NOMO-1 (cell line): ENCODE data around the gene PPFIBP1.
"Not testable (repeated sequence)": the region's sequence is repeated elsewhere in the genome, so short reads cannot be mapped to it uniquely, and the experiment has no call there.

Experiments
- DNase-seq, 2 experiments: peaks; one replicate each; lab custom pipeline; 2025; ENCODE audit not compliant: unreplicated experiment in 2 of 2; lab: John Stamatoyannopoulos, UW

The PPFIBP1 gene

DNA sequence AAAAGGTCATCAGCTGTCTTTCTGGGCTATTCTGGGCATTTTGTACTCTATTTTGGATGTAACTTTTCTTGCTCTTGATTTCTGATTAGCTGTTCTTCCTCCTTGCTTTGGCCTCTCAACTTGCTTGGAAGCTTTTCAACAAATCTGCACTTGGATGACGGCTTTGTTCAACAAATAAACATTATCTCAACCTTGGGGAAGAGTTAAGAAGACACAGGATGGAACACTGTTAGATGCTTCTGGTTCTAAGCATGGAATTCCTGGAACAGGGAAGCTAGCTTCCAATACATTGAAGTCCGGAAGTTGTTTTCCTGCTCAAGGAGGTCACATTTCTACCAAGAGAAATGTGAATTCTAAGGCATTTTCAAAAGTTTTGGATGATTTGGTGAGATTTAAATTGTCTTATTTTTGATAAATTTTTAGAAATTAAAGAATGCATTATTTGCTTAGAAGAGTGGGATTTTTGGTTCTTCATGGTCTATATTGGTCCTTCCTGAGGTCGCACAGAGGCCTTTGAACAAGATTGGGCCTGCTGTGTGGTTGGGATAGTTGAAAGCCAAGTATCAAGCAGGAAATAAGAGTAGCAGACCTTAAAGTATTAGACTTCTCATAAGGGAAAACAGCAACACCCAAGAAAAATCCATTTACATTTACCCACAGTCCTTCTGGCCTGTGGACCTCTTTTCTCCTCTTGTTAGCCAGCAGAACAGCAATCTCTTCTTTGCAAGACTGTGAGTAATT lies 59.2 kb downstream of the PPFIBP1 start:
- DNase-seq, result no peak

DNA sequence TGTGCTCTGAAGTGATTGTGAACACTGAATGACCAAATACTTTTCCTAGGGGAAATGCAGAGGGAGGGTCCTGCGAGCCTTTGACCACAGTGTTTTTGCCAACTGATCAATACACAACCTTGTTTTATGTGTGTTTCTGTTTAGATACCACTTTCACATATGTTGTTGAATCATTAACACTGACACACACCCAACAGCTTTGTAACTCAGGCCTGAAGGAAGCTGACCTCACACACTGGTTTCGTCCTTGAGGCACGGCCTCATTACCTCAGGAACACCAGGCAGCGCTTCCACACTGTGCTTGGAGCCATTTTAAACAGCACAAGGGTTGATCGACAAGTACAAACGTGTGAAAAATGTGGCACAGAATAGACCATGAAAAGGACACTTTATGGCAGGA lies 60.0 kb downstream of the PPFIBP1 start:
- DNase-seq, result no peak

DNA sequence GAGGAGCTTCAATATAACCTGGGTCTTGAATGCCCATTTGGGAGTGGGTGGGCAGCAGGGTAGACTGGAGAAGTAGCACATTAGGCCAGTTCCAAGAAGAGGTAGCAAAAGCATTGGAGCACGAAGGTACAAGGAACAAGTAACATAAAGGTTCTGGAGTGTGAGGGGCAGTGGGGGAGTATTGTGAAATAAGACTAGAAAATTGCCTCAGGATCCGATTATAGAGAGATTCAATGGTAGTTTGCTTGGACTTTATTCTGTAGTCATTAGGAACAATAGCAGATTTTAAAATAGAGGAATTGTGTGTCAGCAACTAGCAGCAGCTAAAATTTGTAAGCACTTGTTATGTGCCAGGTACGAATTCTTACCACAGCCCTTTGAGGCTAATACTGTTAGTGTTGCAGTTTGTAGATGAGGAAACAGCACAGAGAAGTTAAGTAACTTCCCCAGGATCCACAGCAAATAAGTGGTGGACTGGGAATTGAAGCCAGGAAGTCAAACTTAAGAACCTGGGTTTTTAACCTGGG lies 61.8 kb downstream of the PPFIBP1 start:
- peak; percentile 7 to 22 for DNase-seq

DNA sequence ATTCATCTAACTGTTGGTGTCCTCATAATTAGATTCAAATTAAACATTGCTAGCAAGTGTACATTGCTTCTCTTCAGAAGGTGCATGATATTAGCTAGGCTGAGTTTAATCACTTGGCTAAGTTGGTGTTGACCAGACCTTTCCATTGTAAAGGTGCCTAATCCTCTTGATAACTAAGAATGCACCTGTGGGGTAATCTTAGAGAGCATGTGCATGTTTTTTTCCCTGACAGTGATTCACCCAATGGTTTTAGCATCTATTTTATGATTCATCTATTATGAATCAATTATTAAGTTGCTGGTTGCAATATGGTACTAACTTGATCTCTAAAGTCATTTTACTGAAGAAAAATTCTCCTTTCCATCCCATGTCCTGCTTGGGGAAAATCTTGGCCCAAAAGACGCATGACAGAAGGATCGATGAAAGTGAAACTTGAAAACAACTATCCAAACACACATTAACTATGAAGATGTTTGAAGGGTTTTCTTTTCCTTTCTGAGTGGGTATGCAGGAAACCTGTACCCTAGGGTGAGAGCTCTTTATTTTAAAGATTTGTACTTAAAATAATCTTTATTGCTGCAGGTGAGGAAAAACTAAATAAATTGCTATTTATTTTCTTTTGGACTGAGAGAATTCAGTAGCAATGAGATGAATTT lies 64.2 kb downstream of the PPFIBP1 start:
- not testable (repeated sequence) for DNase-seq

DNA sequence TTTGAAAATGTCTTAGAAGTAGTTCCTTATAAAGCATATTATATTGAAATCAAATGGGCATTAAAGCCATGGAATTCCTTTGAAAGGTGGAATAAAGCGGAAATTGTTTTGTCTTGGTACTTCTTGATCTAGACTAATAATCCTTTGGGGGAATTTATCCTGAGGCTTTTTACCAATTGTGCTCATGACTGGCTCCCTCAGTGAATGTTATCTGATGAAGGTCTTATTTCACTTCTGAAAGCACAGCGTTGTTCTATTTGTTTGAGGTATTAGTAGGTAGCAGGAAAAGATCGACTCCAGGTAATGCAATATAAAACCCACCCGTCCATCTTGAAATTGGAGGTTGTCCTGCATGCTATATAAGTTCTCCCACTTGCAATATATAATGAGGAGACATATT lies 64.8 kb downstream of the PPFIBP1 start:
- no peak for DNase-seq

DNA sequence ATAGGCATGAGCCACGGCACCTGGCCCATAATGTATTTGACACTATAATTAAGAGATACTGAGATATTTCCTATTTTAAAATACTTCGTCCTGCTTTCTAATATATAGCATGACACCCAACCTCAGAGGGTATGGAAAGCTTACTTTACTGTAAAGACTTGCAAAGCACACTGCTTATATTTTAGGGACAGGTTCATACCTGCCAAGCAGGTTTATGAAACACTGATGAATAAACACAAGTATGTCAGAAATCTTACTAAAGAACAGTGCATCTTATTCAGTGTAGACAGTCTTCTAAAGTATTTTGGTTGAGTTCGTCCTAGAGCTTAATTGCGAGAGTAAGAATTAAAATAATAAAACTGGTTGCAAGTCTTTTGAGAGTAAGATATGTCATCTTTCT lies 65.4 kb downstream of the PPFIBP1 start:
- DNase-seq, result no peak

DNA sequence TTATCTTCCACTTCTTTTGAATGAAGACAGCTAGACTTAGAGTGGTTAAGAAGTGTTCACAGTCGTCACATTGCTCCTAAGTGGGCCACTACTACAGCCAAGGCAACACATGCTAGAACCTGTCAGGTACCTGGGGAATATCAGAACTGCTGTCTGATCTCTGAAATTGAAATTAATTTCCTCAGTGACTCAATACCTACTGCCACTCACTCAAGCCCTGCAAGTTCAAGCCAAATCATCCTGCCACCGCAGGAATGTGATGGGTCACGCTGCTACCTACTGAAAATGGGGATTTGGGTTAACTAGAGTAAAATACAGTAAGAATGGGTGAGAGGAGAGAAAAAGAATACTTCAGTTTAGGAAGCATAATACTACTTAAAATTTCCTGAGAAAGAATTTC lies 67.7 kb downstream of the PPFIBP1 start:
- not testable (repeated sequence) for DNase-seq

DNA sequence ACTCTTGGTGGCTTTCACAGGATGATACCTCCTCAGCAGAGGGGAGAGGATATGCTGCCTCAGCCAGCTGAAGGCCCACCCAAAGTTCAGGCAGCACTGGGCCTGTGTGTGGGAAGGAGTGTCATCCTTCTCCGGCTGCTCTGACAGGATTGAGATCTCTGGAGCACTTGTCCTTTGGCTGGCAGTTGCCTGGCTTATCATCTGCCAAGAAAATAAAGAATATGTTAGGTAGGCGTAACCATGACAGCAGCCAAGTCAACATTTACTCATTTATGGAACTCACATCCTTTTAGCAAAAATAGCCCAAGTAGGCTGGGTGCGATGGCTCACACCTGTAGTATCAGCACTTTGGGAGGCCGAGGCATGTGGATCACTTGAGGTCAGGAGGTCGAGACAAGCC lies 68.5 kb downstream of the PPFIBP1 start:
- no peak for DNase-seq

DNA sequence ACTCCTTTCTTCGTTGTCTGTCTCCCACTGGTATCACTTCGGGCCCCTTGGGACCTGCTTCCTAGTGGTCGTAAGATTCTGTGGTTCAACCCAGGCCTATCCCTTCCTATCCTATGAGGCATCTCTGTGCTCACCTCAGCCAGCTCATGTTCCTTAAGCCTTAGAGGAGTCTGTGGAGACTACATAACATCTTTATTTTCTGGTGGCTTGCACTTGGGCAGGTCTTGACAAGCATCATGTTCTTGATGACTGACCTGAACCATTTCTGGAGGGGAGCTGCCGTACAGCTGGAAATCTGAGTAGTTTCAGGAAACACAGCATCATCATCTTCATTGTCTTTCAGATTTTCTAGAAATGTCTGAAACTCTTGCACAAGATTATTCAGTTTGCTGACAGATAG lies 69.3 kb downstream of the PPFIBP1 start:
- DNase-seq, result no peak

DNA sequence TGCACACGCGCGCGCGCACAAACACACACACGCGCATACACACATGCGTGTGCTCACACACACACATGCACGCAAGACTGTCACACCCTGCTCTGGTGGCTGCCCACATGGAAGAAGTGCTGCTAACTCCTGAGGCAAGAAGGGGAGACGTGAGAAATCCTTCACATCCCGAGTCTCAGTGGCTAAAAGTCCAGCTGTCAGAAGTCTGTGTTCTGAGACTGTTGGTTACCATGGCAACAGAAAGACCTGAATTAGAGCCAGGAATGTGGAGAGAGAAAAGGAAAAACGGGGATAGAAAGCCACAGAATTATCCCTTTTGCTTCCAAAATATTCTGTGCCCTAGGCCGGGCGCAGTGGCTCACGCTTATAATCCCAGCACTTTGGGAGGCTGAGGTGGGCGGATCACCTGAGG lies 71.2 kb downstream of the PPFIBP1 start:
- DNase-seq, result no peak

DNA sequence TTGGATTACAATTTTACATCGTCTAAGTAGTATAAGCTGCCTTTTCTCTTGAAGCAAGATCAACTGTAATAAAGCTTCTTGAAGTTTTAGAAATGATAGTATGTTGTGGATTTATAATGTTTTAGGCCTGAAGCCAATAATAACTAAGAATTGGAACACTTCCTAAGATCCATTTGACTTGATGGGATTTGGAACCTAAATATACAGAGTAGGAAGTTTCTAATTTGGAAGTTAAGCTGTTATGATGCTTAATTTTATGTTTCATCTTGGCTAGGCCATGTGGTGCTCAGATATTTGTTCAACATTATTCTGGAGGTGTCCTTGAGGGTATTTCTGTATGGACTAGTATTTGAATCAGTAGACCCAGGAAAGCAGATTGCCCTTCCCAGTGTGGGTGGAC lies 74.9 kb downstream of the PPFIBP1 start:
- DNase-seq, result not testable (repeated sequence)

DNA sequence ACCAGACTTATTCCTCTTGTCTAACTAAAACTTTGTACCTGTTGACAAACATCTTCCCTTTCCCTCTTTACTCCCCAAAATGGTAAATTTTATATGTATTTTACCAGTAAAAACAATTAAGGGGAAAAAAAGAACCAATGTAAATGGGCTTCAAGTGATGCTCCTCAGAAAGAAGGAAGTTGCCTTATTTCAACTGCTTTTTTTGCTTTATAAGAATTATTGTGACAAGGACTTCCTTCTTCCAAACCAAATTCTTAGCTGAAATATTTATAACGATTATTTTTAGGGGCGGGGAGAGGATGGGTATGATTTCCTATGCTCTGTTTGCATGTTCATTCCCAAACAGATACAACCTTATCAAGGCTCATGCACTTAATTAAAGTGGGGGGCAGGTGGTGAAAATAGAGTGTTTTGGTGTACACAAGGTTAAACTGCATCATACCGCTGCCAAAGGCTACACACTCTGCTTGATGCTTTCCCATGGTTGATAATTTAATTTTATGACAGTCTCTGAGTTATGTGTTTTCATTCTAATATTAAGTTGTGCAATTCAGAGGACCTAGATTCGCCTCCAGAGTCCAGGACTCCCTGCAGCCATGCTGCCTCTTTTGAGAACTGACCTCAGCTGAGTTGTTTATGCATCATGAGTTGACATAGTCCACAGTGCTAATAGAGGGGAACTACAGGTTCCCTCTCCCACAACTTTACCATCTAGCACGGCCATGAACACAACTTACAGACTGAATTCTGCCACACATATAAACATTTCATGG lies 77.2 kb downstream of the PPFIBP1 start:
- peak; percentile 15 to 84 for DNase-seq

DNA sequence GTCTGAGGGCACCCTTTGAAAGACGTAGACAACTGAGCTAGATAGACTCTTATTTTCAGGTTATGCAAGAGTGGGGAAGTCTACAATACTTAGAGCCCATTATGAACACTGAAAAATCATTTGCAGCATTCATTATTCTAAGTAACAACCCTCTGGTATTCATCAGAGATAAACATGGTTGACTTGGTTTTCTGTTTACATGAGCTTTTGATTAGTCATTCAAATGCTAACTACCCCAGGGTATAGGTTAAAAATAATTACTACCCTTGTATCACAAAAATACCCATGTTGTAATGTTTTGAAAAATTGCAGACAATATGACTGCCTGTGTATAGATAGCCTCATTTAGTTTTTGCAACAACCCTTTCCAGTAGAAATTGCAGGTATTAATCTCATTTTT lies 78.5 kb downstream of the PPFIBP1 start:
- peak in 1 of 2 experiments; percentile 24 for DNase-seq

DNA sequence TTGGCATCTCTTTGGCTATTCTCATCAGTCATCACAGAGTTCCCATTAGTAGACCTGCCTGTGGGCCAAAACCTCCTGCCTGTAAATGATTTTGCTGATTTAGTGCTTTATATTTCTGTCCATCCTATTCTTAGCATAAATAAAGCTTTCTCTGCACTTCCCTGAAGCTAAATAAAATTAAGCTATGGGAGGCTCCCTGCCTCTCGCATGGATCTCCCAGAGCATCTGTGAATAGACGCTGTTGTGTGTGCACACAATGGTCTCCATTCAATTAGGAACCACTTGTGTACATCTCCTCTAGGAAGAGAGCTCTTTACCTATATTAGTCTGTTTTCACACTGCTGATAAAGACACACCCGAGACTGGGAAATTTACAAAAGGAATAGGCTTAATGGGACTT lies 80.4 kb downstream of the PPFIBP1 start:
- no peak for DNase-seq

DNA sequence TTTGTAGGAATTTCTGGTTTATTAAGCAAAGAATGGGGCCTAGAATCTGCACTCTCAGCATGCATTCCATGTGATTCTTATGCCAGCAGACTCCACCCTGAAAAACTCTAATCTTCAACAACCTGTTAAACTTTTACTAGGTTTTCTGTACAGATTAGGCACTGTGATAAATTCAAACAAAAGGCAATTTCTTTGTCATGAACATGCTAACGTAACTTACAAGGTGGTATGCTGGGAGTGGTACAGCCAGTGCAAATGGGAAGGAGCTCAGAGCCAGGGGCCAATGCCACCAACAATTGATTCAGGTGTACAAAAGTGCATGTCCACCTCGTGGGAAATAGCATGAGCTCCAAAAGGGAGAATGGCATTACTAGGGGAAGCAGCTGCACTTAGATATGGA lies 83.0 kb downstream of the PPFIBP1 start:
- DNase-seq, result no peak

DNA sequence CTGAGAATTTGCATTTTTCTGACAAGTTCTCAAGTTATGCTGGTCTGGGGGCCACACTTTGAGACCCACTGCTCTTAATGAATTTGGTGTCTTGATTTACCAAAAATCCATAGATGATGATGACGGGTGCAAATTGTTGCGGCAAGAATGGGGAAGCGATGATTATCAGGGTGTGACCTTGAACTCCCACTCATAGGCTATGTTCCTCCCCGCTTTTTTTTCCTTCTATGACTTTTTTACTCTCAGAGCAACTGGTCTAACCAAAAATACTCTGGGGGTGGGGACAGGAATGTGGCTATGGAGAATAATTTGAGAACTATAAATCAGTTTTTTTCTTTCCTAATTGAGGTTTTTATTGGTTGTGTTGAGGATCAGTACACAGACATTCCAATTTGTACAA lies 83.6 kb downstream of the PPFIBP1 start:
- DNase-seq, result peak; percentile 11 to 22

DNA sequence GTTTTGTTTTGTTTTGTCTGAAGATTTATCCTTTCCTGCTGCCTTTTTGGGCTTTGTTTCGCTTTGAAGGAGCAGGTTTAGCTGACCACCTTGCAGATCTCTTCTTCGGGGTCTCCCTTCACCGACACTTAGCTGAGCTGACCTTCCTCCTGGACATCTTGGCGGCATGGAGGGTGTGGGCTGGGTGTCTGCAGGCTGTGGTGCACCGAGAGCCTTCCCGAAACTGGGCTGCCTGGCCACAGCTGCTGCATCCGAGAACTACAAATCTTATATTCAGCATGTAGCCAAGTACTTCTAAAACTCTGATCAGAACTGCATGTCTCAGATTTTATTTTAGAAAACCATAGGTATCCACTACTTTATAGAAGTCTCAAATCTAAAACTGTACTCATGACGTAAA lies 84.9 kb downstream of the PPFIBP1 start:
- DNase-seq, result no peak

DNA sequence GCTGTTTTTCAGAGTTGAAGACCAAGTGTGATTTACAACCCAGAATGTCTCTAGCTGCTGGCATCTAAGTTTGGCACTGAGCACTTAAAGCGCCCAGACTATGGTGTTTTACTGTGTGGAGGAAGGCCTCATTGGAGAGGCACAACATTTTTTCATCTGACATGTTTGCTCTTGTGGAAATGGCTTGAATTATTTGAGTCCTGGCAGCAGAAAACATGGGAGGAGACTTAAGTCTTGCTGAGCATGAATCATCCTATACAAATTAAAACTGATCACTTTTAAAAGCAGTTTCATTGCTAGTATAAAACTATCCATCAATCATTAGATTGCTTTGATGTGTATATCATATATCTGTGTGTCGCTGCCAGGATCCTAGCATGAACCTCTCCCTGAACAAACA lies 86.4 kb downstream of the PPFIBP1 start:
- DNase-seq, result no peak

DNA sequence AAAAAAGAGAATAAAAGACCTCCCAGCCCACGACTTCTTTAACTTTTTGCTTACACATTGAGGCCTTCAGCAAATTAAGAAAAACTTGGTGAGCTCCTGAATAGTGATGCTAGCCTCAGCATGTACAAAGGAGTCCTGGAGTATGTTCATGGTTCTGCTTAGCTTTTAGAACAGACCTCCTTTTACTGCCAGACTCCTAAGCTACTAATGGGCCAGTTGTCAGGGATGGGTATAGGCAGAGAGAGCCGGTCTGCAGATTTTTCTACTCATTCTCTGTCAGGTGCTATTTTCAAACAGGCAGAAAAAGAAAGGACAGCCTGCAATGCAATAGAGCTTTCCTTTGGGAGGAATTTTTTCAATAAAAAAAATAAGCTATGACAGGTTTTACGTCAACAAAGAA lies 90.4 kb downstream of the PPFIBP1 start:
- no peak for DNase-seq

DNA sequence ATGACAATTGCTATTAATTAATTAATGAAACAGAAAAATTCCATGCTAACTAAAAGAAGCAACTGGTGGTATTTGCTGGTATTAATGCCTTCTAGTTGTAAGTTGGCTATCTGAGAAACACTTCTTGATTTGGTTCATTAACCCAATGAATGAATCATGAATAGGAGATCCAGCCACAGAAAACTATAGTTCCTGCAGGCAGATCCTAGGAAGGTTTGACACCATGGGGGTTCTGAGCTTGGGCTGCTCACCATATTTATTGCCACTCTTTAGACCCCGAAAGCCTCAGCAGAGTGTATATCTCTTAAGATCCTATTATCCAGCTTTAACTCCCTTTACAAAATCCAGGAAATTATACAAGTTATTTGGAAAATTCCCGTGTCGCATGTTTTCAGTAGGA lies 90.9 kb downstream of the PPFIBP1 start:
- no peak for DNase-seq

DNA sequence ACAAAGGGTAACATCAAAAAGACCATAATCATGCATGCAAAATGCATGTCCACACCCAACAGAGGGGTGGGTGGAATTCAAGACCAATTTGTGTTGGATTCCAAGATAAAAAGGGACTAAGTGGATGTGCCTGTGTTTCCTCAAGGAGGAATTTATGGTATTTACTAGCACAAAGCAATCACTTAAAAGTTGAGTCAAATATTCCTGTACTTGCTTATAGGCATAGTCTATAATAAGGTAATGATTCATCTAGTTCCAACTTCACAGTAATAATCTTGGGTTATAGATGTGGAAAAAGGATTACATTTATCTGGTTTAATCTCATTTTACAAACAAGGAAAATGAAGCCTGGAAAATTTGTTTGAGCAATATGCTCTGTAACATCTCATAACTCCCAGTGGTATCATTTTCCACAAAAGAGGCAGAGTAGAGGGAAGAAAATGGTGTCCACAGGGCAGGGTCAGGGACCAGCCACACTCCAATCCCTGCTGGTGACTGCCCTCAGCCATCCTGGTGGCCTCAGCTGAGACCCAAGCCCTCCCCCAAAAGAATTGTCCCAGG lies 91.4 kb downstream of the PPFIBP1 start:
- DNase-seq, result no peak
